Stimulated activated CD8-positive, alpha-beta memory T cell treated with anti-CD3 and anti-CD28 coated beads, Interleukin-4, amount 100 ng/mL, for 24 hours (primary cell): ENCODE results near the gene TSPAN14.

Source experiments
- DNase-seq: peaks from one replicate; pipeline ENCODE4 v3.0.0-alpha.2; 2020; ENCODE audit warnings: low read depth

TSPAN14 gene

DNA sequence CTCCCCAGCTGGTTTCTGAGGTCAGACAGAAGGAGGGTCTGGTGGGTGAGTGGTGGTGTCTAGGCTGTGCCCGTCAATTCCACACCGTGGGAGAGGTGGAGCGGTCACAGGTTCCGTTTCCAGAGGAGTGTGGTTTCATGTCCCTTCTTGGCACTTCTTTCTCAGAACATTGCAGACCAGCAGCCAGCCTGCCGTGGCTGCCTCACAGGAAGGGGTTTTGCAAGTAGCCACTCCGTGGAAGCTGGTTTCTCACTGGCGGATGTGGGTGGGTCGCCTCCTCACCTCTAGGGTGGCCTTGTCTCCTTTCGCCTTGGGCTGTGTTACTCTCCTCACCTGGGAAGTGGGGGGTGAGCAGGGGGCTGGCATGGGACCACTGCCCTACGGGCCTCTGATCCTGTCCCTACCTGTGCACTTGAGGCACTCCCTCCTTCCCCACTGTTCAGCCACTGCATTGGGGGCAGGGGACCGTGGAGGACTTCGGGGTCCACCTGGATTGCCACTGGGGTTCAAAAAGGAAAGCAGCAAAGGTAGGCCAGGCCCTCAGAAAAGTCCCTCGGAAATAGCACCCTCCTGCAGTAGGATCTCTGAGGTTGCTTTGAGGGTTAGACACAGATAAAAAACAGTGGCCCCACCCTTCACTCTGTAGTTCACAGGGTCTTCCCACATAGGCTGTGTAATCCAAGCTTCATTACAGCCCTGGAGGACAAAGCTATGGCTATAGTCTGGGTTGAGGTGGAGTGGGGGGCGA, 33.9 kb downstream of the TSPAN14 start:
- peak; percentile 39 for DNase-seq

DNA sequence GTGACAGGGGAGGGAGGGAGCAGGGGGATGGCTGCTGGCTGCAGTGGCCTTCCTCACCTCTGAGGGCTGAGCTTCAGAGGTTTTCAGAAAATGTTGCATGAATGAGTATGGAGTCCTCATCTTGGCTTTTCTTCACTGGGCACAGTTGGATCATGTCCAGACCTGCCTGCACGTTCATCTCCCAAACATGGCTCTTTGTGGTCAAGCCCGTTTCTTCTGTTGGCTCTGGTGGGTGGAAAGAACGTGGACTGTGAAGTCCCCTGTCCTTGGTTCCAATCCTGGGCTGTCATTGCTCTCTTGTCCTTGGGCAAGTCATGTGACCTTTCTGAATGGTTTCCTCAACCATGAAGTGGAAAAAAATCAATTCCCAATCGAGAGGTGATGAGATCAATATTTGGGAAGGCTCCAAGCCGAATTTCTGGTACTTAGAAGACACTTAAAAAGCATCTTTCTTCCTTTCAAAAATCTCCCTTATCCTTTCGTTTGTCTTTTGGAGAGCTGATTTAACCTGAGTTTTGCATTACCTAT, 34.5 kb downstream of the TSPAN14 start:
- DNase-seq, result no peak

DNA sequence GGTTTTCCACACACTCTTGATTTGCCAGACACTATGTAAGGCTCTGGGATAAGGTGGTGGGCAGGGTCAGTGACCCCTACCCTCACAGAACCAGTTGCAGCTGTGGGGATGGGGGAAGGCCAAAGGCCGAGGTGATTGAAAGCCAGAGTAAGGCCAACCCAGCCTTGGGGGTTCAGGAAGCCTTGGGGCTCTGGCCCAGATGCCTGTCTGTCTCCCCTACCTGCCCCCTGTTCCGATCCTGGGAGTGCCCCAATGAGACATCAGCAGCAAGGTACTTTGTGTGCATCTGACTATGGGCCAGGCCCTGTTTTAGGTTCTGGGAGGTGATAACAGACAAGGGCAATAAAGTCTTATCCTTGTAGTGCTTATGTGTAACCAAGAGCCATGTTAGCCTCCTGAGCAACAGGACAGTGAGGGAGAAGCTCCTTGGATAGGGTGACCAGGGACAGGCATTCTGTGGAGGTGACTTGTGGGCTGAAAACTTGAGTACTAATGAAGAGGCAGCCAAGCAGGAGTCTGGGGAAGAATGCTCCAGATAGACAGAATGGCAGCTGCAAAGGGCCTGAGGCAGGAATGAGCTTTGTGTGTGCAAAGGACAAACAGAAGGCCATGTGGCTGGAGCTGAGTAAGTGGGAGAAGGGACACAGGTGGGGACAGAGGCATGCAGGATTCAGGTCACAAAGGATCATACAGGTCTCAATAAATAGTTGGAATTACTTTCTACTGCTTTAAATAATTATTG, 35.4 kb downstream of the TSPAN14 start:
- DNase-seq, result no peak

DNA sequence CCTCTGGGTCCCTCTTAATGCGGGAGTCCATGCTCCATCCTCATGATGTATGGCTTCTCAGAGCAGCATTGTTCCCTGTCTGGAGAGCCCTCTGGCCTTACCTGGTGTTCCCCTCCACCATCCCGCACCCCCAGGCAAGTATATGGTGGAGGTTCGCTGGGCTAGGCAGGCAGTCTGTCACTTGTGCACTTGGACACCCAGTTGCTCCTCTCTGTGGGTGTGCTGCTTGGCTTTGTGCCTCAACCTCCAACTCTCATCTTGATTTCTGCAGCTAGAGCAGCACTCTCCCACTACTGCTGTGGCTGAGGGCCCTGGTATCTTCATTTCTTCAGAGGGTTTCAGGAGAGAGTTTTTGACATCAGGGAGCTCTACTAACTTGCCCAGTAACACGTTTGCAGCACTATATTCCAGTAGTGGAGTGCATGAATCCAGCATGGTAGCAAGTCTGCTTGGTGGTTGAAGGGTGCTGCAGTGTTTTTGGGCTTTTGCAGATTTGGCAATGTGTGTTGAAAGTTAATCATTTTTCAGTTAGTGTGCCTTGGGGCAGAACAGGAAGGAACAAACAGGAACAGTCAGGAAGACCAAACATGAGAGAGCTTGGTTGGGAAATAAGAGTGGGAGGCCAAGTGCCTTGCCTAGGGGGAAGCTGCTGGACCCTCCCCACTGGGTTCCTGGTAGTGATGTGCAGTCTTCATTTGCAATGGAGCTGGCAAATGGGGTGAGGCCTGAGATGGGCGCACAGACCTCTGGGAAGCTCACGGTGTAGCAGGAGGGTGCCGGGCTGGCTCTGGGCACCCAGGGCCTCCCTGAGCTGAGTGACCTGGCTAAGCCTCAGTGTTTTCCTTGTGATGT, 37.4 kb downstream of the TSPAN14 start:
- no peak for DNase-seq

DNA sequence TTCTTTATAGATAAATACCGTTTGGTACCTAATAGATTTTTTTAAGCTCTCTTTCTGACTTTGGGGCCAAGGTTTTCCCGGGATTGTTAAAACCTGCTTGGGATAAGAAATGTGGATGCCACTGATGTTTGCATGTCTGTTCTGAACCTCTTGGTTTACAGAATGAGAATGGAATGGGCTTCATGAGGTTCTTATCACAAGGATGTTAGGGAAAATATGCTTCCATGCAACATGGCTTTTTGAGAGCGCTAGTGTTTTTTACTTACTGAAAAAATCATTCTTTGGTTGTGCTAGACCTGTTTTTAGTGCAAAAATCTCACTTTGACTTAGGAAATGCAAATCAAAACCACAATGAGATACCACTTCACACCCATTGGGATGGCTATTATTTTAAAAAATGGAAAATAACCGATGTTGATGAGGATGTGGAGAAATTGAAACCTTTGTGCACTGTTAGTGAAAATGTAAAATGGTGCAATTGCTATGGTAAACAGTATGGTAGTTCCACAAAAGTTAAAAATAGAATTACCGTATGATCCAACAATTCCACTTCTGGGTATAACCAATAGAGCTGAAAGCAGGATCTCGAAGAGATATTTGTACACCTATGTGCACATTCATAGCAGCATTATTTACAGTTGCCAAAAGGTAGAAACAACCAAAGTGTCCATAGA, 38.9 kb downstream of the TSPAN14 start:
- no peak for DNase-seq

DNA sequence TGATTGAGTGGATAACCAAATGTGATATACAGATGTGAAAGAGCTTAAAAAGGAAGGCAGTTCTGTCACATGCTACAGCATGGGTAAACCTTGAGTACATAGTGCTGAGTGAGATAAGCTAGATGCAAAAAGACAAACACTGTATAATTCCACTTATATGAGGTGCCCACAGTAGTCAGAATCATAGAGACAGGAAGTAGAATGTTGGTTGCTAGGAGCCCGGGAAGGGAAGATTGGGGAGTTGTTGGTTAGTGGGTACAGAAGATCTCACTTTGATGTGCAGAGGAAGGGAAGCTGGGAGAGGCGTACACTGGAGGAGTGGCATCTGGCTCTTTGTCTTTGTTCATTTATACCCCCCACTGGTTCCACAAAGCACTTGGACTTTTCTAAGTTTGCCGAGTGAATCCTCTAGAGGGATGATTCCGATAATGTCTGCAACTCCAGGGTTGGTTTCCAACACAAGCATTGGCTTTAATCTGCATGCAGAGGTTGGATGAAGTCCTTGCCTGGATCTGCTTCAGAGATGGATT, 39.5 kb downstream of the TSPAN14 start:
- DNase-seq, result no peak

- DNase-seq, result no peak
These were observed 42.6 kb downstream of the TSPAN14 start for GRCh38 chr10:80496555-80497172.

GRCh38 chr10:80497187-80498077, 43.3 kb downstream of the TSPAN14 start:
- no peak for DNase-seq

DNA sequence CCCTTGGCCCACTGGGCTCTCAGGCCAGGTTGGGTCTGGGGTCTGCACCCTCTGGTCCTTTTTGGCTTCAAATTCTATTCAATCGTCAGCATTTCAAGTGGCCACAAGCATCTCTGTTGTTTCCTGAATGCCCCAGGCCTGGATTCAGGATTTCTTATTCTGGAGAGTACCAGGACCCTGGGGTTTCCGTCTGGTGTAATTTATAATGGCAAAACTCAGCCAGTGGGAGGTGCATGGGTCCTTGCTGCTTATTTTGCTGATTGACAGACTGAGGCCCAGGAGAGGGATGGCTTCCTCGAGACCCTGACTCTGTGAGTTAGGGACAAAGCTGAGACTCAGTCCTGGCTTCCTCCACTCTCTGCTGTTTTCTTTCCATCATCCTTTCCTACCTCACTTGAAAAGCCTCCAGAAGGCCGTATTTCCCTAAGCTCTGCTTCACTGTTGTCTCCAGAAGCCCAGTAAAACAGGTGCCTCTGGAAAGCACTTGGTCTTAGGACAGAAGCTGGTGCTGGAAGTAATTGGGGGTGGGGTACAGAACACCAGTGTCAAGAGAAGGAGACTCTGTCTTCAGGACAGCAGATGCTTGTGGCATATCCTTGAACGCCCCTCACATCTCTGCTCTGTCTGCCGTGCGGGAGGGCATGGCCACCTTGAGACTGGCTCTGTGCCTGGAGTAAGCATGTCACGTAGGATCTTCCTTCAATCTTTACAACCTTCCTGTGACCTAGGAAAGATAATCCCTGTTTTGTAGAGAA, 44.1 kb downstream of the TSPAN14 start:
- no peak for DNase-seq

DNA sequence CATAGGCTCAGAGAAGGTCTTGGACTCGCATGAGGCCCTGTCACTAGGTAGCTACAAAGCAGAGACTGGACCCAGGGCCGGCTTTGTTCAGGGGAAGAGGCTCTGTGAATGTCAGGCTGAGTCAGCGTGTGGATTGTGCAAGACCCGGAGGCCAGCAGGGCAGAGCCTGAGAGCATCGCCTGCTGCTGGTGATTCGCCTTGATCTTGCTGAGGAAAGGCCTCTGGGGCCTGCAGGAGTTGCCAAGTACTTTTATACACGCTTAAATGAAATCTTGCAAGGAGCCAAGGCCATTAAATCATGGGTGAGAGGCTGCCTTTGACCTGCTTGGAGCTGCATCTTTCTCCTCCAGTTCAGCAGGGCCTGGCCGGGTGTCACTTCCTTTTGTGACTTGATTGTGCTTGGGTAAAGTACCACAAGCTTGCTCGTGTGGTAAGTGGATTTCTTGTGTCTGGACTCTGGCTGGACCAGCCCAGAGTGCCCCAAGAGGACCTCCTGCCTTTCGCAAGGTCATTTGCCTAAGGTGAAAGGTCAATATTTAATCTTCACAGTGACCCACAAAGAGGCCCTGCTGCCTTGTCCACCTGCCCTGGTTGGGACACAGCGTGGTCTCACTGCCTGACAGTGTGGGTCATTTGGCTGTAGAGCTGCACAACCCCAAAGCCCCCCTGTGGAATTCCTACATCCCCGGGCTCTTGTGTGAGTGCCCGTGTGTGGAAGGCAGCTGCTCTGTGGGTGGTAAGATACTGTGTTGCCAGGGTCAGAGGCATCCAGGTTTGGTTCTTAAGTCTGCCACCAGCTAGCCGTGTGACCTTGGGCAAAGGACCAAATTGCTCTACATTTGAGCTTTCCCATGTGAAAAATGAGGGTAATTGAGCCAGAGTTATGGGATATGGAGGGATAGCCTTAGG, 45.0 kb downstream of the TSPAN14 start:
- DNase-seq, result peak; percentile 52

GRCh38 chr10:80500572-80501380, 46.7 kb downstream of the TSPAN14 start:
- no peak for DNase-seq

- DNase-seq, result no peak
These were observed 47.3 kb downstream of the TSPAN14 start for GRCh38 chr10:80501381-80501912.

GRCh38 chr10:80501913-80502521, 47.9 kb downstream of the TSPAN14 start:
- DNase-seq, result no peak

DNA sequence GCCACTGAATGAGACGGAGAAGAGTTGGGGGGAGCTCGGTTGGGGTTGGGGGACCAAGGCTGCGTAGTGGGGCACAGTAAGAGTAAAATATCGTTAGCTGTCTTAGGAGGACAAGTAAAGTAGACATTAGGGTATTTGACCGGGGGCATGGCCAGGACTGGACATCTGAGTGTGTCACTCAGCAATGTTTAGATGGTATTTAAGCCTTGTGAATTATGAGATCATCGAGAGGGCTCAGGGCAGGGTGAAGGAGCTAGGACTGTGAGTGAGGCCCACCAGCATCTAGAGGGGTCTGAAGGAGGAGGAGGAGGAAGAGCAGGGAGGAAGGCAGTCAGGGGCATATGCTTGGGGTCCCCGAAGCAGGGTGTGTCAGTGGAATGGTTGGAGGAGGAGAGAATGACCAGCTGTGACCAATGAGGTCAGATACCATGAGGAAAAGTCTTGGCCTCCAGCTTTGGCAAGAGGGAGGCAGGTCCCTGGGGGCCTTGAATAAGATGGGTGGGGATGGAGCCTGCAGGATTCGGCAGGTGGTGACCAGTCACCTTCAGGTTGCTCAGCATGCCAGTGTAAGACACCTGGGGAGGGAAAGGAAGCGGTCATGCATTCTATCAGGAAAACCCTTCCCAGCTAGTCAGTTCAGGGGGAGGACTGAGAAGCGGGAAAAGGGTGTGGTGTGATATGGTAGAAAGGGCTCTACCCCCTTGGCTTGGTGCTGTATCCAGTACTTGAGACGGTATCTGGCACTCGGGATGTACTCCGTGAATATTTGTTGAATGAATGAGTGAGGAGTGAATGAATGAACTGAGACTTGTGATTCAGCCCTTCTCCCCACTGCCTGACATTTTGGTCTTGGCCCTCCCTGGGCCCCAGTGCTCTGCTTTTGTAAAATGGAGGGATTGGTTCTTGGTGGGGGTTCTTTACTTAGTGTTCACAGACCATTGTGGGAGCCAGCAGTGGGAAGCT, 48.8 kb downstream of the TSPAN14 start:
- DNase-seq, result no peak

GRCh38 chr10:80503584-80504157, 49.6 kb downstream of the TSPAN14 start:
- no peak for DNase-seq
